ENCODE data around the gene FAM83D. TPM values are rescaled to one million over a fixed set of nuclear protein-coding genes. Genes with fewer than 3 reads are reported as not detected.

FAM83D gene
- total RNA-seq, 4 donors from 2014 or later: 8.7 to 17.4 (median 14.0) TPM

GRCh38 chr20:38889050-38889449 is 37.2 kb upstream of the FAM83D start:
- no peak overlapping the region for H3K4me3 ChIP-seq (ENCODE audit: low read depth, poor library complexity, severe bottlenecking)
- intact Hi-C loops (cut with DNase I; ENCODE audit: low total_unique reads): no loop called here
- TF ChIP-seq POLR2A (IDR thresholded peaks at IDR 0.05) (no peak), CTCF (IDR thresholded peaks at IDR 0.05) (no peak)
- no peak for DNase-seq (ENCODE audit: low spot score in 2 of 2)
- 80 to 81% methylated on average over 2 of the region's 2 CpGs for WGBS, 2 donors

- TF ChIP-seq CTCF (IDR thresholded peaks at IDR 0.05) (no peak), POLR2A (IDR thresholded peaks at IDR 0.05) (no peak)
Measured at GRCh38 chr20:38889792-38890496, 36.3 kb upstream of the FAM83D start.

GRCh38 chr20:38890497-38890818 is 35.8 kb upstream of the FAM83D start:
- H3K4me3 ChIP-seq (ENCODE audit: low read depth, poor library complexity, severe bottlenecking): no peak overlapping the region
- DNase-seq (ENCODE audit: low spot score in 2 of 2): no peak
- intact Hi-C loops (cut with DNase I; ENCODE audit: low total_unique reads): loop anchor here (10.0 kb wide), 1 partner anchor 246 kb away; no protein-coding TSS in a partner anchor
- 71 to 73% methylated on average over 3 of the region's 3 CpGs for WGBS, 2 donors
- TF ChIP-seq POLR2A (IDR thresholded peaks at IDR 0.05) (no peak), CTCF (IDR thresholded peaks at IDR 0.05) (no peak)

More at GRCh38 chr20:38889792-38890496, 36.3 kb upstream of the FAM83D start:
- intact Hi-C loops (cut with DNase I; ENCODE audit: low total_unique reads): loop anchor here (10.0 kb wide), 1 partner anchor 245 kb away; no protein-coding TSS in a partner anchor
- 50 to 66% methylated on average over 13 of the region's 13 CpGs for WGBS, 2 donors
- DNase-seq (ENCODE audit: low spot score in 2 of 2): no peak
- H3K4me3 ChIP-seq (ENCODE audit: low read depth, poor library complexity, severe bottlenecking): no peak overlapping the region

GRCh38 chr20:38892091-38892981 is 33.9 kb upstream of the FAM83D start:
- no peak for TF ChIP-seq CTCF (IDR thresholded peaks at IDR 0.05)
- no peak for TF ChIP-seq POLR2A (IDR thresholded peaks at IDR 0.05)
- DNase-seq (ENCODE audit: low spot score in 2 of 2): no peak
- intact Hi-C loops (cut with DNase I; ENCODE audit: low total_unique reads): loop anchor here (10.0 kb wide), 1 partner anchor 248 kb away; no protein-coding TSS in a partner anchor
- no peak overlapping the region for H3K4me3 ChIP-seq (ENCODE audit: low read depth, poor library complexity, severe bottlenecking)
- WGBS, 2 donors: 84 to 86% methylated on average over 11 of the region's 11 CpGs

GRCh38 chr20:38893056-38893564 is 33.1 kb upstream of the FAM83D start:
- H3K4me3 ChIP-seq (ENCODE audit: low read depth, poor library complexity, severe bottlenecking): no peak overlapping the region
- intact Hi-C loops (cut with DNase I; ENCODE audit: low total_unique reads): loop anchor here (10.0 kb wide), 1 partner anchor 248 kb away; no protein-coding TSS in a partner anchor
- no peak for TF ChIP-seq CTCF (IDR thresholded peaks at IDR 0.05)
- no peak for TF ChIP-seq POLR2A (IDR thresholded peaks at IDR 0.05)
- 35 to 41% methylated on average over 6 of the region's 6 CpGs for WGBS, 2 donors
- no peak for DNase-seq (ENCODE audit: low spot score in 2 of 2)
